ENCODE data around the gene SPATA22.

The SPATA22 gene

GRCh38 chr17:3502466-3502865 is 30.8 kb upstream of the SPATA22 start:
- no peaks in the 10 kb centered on the region for H3K79me2 ChIP-seq (ENCODE audit: insufficient read depth, low read length)
- H3K9me2 ChIP-seq (replicated peaks; ENCODE audit: low read depth, low read length) = no peaks in the 10 kb centered on the region
- H3K27me3 ChIP-seq (ENCODE audit: insufficient read depth, low read length, poor library complexity, severe bottlenecking) = no peaks in the 10 kb centered on the region
- no peak overlapping the region for H3K4me3 ChIP-seq (ENCODE audit: low read length, poor library complexity, severe bottlenecking)
- no peaks in the 10 kb centered on the region; the same call in 1 of the 2 replicates for H3K9me3 ChIP-seq (ENCODE audit: insufficient read depth, low read depth, low read length)
- H3K4me2 ChIP-seq (ENCODE audit: low read depth, low read length, poor library complexity, severe bottlenecking) = no peak overlapping the region
- H4K20me1 ChIP-seq (ENCODE audit: insufficient read depth, low read length, poor library complexity, severe bottlenecking) = no peaks in the 10 kb centered on the region
- H3K4me1 ChIP-seq (ENCODE audit: insufficient read depth, low read length, poor library complexity, severe bottlenecking) = no peaks in the 10 kb centered on the region
- H3K36me3 ChIP-seq (ENCODE audit: insufficient read depth, low read length) = no peaks in the 10 kb centered on the region
- TF ChIP-seq EZH2phosphoT487 (IDR thresholded peaks at IDR 0.05; ENCODE audit: borderline replicate concordance) = no peak
- no peak for TF ChIP-seq CTCF (conservative IDR thresholded peaks at IDR 0.05; ENCODE audit: low read length)
- no peak overlapping the region for H2AFZ ChIP-seq (ENCODE audit: low read length)
- no peaks in the 10 kb centered on the region for H3F3A ChIP-seq (ENCODE audit: low read depth)
- no peak overlapping the region for H3K9ac ChIP-seq (ENCODE audit: low read depth, low read length, poor library complexity, severe bottlenecking)

- Histone ChIP-seq H3K36me3 (ENCODE audit: insufficient read depth, low read length) (no peaks in the 10 kb centered on the region), H3K79me2 (ENCODE audit: insufficient read depth, low read length) (no peaks in the 10 kb centered on the region), H4K20me1 (ENCODE audit: insufficient read depth, low read length, poor library complexity, severe bottlenecking) (no peaks in the 10 kb centered on the region), H3K9ac (ENCODE audit: low read depth, low read length, poor library complexity, severe bottlenecking) (no peak overlapping the region), H3K4me2 (ENCODE audit: low read depth, low read length, poor library complexity, severe bottlenecking) (no peak overlapping the region), H2AFZ (ENCODE audit: low read length) (no peak overlapping the region), H3K9me2 (replicated peaks; ENCODE audit: low read depth, low read length) (no peaks in the 10 kb centered on the region), H3K27me3 (ENCODE audit: insufficient read depth, low read length, poor library complexity, severe bottlenecking) (no peaks in the 10 kb centered on the region), H3F3A (ENCODE audit: low read depth) (no peaks in the 10 kb centered on the region), H3K4me1 (ENCODE audit: insufficient read depth, low read length, poor library complexity, severe bottlenecking) (no peaks in the 10 kb centered on the region), H3K4me3 (ENCODE audit: low read length, poor library complexity, severe bottlenecking) (no peak overlapping the region), H3K9me3 (ENCODE audit: insufficient read depth, low read depth, low read length) (no peaks in the 10 kb centered on the region; the same call in 1 of the 2 replicates)
- TF ChIP-seq EZH2phosphoT487 (IDR thresholded peaks at IDR 0.05; ENCODE audit: borderline replicate concordance) = no peak
- TF ChIP-seq CTCF (conservative IDR thresholded peaks at IDR 0.05; ENCODE audit: low read length) = no peak
Measured at GRCh38 chr17:3501344-3501743, 29.7 kb upstream of the SPATA22 start.

- Histone ChIP-seq H3K4me1 (ENCODE audit: insufficient read depth, low read length, poor library complexity, severe bottlenecking) (no peaks in the 10 kb centered on the region), H3K9ac (ENCODE audit: low read depth, low read length, poor library complexity, severe bottlenecking) (no peak overlapping the region), H3F3A (ENCODE audit: low read depth) (no peaks in the 10 kb centered on the region), H3K79me2 (ENCODE audit: insufficient read depth, low read length) (no peaks in the 10 kb centered on the region), H3K9me2 (replicated peaks; ENCODE audit: low read depth, low read length) (no peaks in the 10 kb centered on the region), H4K20me1 (ENCODE audit: insufficient read depth, low read length, poor library complexity, severe bottlenecking) (no peaks in the 10 kb centered on the region), H3K27me3 (ENCODE audit: insufficient read depth, low read length, poor library complexity, severe bottlenecking) (no peaks in the 10 kb centered on the region), H2AFZ (ENCODE audit: low read length) (no peak overlapping the region), H3K9me3 (ENCODE audit: insufficient read depth, low read depth, low read length) (no peaks in the 10 kb centered on the region), H3K36me3 (ENCODE audit: insufficient read depth, low read length) (no peaks in the 10 kb centered on the region), H3K4me2 (ENCODE audit: low read depth, low read length, poor library complexity, severe bottlenecking) (no peak overlapping the region), H3K4me3 (ENCODE audit: low read length, poor library complexity, severe bottlenecking) (no peak overlapping the region)
- TF ChIP-seq EZH2phosphoT487 (IDR thresholded peaks at IDR 0.05; ENCODE audit: borderline replicate concordance) (no peak), CTCF (conservative IDR thresholded peaks at IDR 0.05; ENCODE audit: low read length) (no peak)
Measured at GRCh38 chr17:3497101-3497500, 25.5 kb upstream of the SPATA22 start.
